ENCODE data around the gene CDH4. TPM values are rescaled to one million over a fixed set of nuclear protein-coding genes. Genes with fewer than 3 reads are reported as not detected.

Gene CDH4
- total and polyA plus RNA-seq, 2 donors (not counting 3 experiments of a cell fraction or from before 2014, with no cell fraction given), result 0.17 to 0.51 TPM

DNA sequence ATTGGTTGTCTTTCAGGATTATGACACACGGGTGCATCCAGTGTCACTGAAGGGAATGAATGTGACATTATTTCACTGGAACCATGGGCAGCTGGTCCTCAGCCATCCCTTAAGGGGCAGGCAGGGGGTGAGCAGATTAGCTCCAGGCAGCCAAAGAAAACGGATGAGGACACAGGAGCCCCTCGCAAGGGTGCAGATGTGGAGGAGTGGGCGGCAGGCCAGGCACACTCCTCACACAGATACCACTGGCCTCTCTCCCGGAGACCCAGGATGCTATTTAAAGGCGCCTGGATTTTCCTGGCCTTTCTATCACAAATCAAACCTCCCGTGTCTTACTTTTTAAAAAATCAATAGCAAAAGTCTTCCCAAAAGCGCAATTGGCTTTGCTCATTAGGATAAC lies 603.2 kb downstream of the CDH4 start:
- no peak for FAIRE-seq
- Histone ChIP-seq H3K9me1 (replicated peaks; ENCODE audit: control insufficient read depth, extremely low read depth, insufficient read depth, low read length) (no peaks in the 10 kb centered on the region), H4K20me1 (replicated peaks; ENCODE audit: control insufficient read depth, extremely low read depth, insufficient read depth, low read length) (no peaks in the 10 kb centered on the region), H3K9ac (replicated peaks; ENCODE audit: extremely low read depth, insufficient read depth, low read length) (no peak overlapping the region), H3K4me2 (ENCODE audit: insufficient read depth, low read length) (no peak overlapping the region), H3K27me3 (ENCODE audit: control insufficient read depth in 2 of 2, insufficient read depth in 2 of 2, low read length in 2 of 2) (no peaks in the 10 kb centered on the region), H3K9me3 (replicated peaks; ENCODE audit: control insufficient read depth, insufficient read depth, low read length) (peaks cover 2% of the 10 kb centered on the region), H3K27ac (ENCODE audit: insufficient read depth, low read depth, low read length) (no peak overlapping the region), H3K36me3 (ENCODE audit: control insufficient read depth in 2 of 2, extremely low read depth in 1 of 2, insufficient read depth in 2 of 2, low read length in 2 of 2) (no peaks in the 10 kb centered on the region), H3K4me1 (ENCODE audit: control insufficient read depth, extremely low read depth, insufficient read depth, low read length) (no peaks in the 10 kb centered on the region), H3K4me3 (replicated peaks in 1 of 3; ENCODE audit: insufficient read depth in 1 of 3, low read depth in 1 of 3, low read length in 3 of 3) (no peak overlapping the region), H2AFZ (ENCODE audit: low read depth, low read length) (no peak overlapping the region), H3K79me2 (ENCODE audit: control insufficient read depth, insufficient read depth, low read length) (no peaks in the 10 kb centered on the region)
- no TSS peak for BruUV-seq (replicated peaks)
- intact Hi-C loops (cut with micrococcal nuclease) (no loop called here), dilution Hi-C loops (cut with MboI; ENCODE audit: extremely low pct_ligation_motif_present, low sequenced_read_pairs) (no loop called here)
- TF ChIP-seq, protein P1, sequence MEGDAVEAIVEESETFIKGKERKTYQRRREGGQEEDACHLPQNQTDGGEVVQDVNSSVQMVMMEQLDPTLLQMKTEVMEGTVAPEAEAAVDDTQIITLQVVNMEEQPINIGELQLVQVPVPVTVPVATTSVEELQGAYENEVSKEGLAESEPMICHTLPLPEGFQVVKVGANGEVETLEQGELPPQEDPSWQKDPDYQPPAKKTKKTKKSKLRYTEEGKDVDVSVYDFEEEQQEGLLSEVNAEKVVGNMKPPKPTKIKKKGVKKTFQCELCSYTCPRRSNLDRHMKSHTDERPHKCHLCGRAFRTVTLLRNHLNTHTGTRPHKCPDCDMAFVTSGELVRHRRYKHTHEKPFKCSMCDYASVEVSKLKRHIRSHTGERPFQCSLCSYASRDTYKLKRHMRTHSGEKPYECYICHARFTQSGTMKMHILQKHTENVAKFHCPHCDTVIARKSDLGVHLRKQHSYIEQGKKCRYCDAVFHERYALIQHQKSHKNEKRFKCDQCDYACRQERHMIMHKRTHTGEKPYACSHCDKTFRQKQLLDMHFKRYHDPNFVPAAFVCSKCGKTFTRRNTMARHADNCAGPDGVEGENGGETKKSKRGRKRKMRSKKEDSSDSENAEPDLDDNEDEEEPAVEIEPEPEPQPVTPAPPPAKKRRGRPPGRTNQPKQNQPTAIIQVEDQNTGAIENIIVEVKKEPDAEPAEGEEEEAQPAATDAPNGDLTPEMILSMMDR (IDR thresholded peaks at IDR 0.05; ENCODE audit: extremely low read depth in 1 of 2, insufficient read depth in 1 of 2, low read depth in 1 of 2, low read length in 2 of 2), result no peak
- TF ChIP-seq MYC (IDR thresholded peaks at IDR 0.05; ENCODE audit: low read depth, low read length) (no peak), GATA2 (IDR thresholded peaks at IDR 0.05; ENCODE audit: insufficient read depth, insufficient read length, low read depth, low read length) (no peak), POLR2AphosphoS5 (IDR thresholded peaks at IDR 0.05; ENCODE audit: insufficient read depth, low read depth, low read length) (no peak), EZH2 (IDR thresholded peaks at IDR 0.05; ENCODE audit: borderline replicate concordance, low read depth, low read length, severe bottlenecking) (no peak), POLR2A (IDR thresholded peaks at IDR 0.05; ENCODE audit: low read depth, low read length) (no peak), JUN (IDR thresholded peaks at IDR 0.05; ENCODE audit: borderline replicate concordance, insufficient read depth, insufficient read length, low read depth) (no peak)
- ChIA-PET POLR2A (no interaction called here), CTCF (no interaction called here)
- DNase-seq (ENCODE audit: low read depth, low spot score), result no peak

All from endothelial cell of umbilical vein (primary cell).